ENCODE measurements around the gene OPN1SW.

GRCh38 chr7:128742206-128742605, 33.4 kb downstream of the OPN1SW start:
- no peak for TF ChIP-seq POLR2A (IDR thresholded peaks at IDR 0.05; ENCODE audit: low read depth, low read length)
- no peak for TF ChIP-seq POLR2AphosphoS5 (IDR thresholded peaks at IDR 0.05; ENCODE audit: low read depth, low read length)

Data from GM12892 (cell line).